DOHH2 (cell line): ENCODE measurements around the gene VSIG8.

ENCODE experiments used
- CTCF ChIP-seq: fragments of 200-600 bp; sonication (generic); IDR thresholded peaks from one replicate; pipeline ENCODE4 v1.5.1; 2014; ENCODE audit warnings: antibody characterized with exemption, mild to moderate bottlenecking, low read depth, low read length; ENCODE audit not compliant: poor library complexity, severe bottlenecking
- EZH2phosphoT487 ChIP-seq: fragments of 200-600 bp; sonication (generic); IDR thresholded peaks from 2 replicates; pipeline ENCODE4 v1.6.1; 2017; ENCODE audit warnings: borderline replicate concordance, mild to moderate bottlenecking, antibody characterized with exemption, low read length, moderate library complexity, mixed read lengths

- TF ChIP-seq CTCF, result no peak
- no peak for TF ChIP-seq EZH2phosphoT487
These were observed 45.8 kb upstream of the VSIG8 start for GRCh38 chr1:159908031-159908940.
